Fibroblast of villous mesenchyme (primary cell): ENCODE results near the gene FGGY. TPM values are rescaled to one million over a fixed set of nuclear protein-coding genes. Genes with fewer than 3 reads are reported as not detected.

Experiments
- DNase-seq: peaks from one replicate; pipeline ENCODE4 v3.0.0-alpha.2; 2010; ENCODE audit warnings: low read depth
- H3K4me3 ChIP-seq: 2 replicates; pipeline ENCODE4 v1.5.1; 2011; ENCODE audit warnings: low read depth, mild to moderate bottlenecking, low read length
- total RNA-seq: library from RNA; depleted of rRNA; stranded (reverse); fragments of >200 nt; gene quantifications from 2 replicates; pipeline ENCODE4 v1.2.3, GENCODE V29; 2012
- TF ChIP-seq, protein P1 (sequence below): IDR thresholded peaks from 2 replicates; pipeline ENCODE4 v1.5.1; 2012; ENCODE audit warnings: low read depth, mild to moderate bottlenecking, low read length; ENCODE audit not compliant: insufficient read depth

Gene FGGY
- total RNA-seq, 1 donor: 11.7 TPM

DNA sequence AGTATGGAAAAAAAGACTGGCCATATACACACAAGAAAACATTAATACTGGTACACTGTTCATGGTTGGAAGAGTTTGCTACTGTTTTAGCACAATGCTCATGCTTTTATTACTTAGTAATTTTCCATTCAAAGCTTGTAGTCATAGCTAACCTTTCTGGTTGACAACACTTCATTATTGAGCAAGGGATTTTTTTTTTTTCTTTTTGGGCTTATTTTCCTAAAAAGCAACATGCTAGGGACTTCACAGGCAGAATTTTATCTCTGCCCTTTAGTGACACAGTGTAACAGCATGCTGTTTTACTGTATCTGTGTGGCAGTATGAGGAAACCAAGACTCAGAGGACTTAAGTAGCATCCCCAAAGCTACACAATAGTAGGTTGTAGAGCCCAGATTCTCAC is 58.5 kb downstream of the FGGY start:
- TF ChIP-seq, protein P1, sequence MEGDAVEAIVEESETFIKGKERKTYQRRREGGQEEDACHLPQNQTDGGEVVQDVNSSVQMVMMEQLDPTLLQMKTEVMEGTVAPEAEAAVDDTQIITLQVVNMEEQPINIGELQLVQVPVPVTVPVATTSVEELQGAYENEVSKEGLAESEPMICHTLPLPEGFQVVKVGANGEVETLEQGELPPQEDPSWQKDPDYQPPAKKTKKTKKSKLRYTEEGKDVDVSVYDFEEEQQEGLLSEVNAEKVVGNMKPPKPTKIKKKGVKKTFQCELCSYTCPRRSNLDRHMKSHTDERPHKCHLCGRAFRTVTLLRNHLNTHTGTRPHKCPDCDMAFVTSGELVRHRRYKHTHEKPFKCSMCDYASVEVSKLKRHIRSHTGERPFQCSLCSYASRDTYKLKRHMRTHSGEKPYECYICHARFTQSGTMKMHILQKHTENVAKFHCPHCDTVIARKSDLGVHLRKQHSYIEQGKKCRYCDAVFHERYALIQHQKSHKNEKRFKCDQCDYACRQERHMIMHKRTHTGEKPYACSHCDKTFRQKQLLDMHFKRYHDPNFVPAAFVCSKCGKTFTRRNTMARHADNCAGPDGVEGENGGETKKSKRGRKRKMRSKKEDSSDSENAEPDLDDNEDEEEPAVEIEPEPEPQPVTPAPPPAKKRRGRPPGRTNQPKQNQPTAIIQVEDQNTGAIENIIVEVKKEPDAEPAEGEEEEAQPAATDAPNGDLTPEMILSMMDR: no peak
- DNase-seq: peak; percentile 49
- H3K4me3 ChIP-seq: no peak overlapping the region

GRCh38 chr1:59356627-59357026 is 59.7 kb downstream of the FGGY start:
- TF ChIP-seq, protein P1: no peak
- no peak for DNase-seq

GRCh38 chr1:59357645-59358320 is 60.9 kb downstream of the FGGY start:
- TF ChIP-seq, protein P1: no peak
- no peak overlapping the region for H3K4me3 ChIP-seq
- no peak for DNase-seq

More at GRCh38 chr1:59356627-59357026, 59.7 kb downstream of the FGGY start:
- no peak overlapping the region for H3K4me3 ChIP-seq

DNA sequence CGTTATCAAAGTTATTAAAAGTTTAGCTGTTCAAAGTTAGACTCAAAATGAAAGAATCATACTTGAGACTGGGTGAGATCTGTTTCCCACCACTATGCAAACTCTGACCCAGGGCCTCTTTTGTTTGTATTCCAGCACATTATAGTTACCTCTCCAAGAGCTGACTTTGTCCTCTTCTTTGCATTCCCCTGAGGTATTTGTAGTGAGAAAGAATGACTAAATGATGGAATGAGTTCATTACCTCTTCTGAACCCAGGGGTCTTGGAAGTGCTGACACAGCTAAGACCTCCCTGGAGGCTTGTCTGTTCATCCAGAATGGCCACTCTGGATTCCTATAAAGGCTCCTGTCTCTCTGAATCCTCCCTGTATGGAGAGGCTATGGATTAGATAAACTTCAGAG is 62.4 kb downstream of the FGGY start:
- H3K4me3 ChIP-seq: no peak overlapping the region
- DNase-seq: no peak
- TF ChIP-seq, protein P1: no peak

- no peak overlapping the region for H3K4me3 ChIP-seq
- DNase-seq: peak; percentile 54
- TF ChIP-seq, protein P1: no peak
Observed at GRCh38 chr1:59360170-59360569, 63.3 kb downstream of the FGGY start.

- TF ChIP-seq, protein P1: no peak
- no peak overlapping the region for H3K4me3 ChIP-seq
- DNase-seq: no peak
Observed at GRCh38 chr1:59360729-59361128, 63.8 kb downstream of the FGGY start.

GRCh38 chr1:59361766-59362165 is 64.9 kb downstream of the FGGY start:
- no peak overlapping the region for H3K4me3 ChIP-seq
- TF ChIP-seq, protein P1: no peak
- DNase-seq: peak; percentile 20
